Measurements from ENCODE around the gene PEAK3. TPM values are rescaled to one million over a fixed set of nuclear protein-coding genes. Genes with fewer than 3 reads are reported as not detected.
A peak's percentile ranks its signal among the peaks of the same experiment; 100 is the strongest.

Gene PEAK3
- total RNA-seq, 1 donor, result under 0.01 TPM

GRCh38 chr19:2234996-2235380 lies 47.0 kb downstream of the PEAK3 start:
- DNase-seq (ENCODE audit: low read depth), result no peak
- TF ChIP-seq CTCF (IDR thresholded peaks at IDR 0.05; ENCODE audit: insufficient read depth, low read depth, low read length), result no peak
- peak overlapping the region; percentile 80 for H3K4me3 ChIP-seq (ENCODE audit: low read depth, low read length)

GRCh38 chr19:2233601-2234280 lies 48.2 kb downstream of the PEAK3 start:
- no peak overlapping the region for H3K4me3 ChIP-seq (ENCODE audit: low read depth, low read length)
- DNase-seq (ENCODE audit: low read depth), result no peak
- no peak for TF ChIP-seq CTCF (IDR thresholded peaks at IDR 0.05; ENCODE audit: insufficient read depth, low read depth, low read length)

- H3K4me3 ChIP-seq (ENCODE audit: low read depth, low read length), result no peak overlapping the region
- DNase-seq (ENCODE audit: low read depth), result no peak
- no peak for TF ChIP-seq CTCF (IDR thresholded peaks at IDR 0.05; ENCODE audit: insufficient read depth, low read depth, low read length)
These were observed 49.5 kb downstream of the PEAK3 start for GRCh38 chr19:2232286-2233151.

GRCh38 chr19:2231621-2232221 lies 50.3 kb downstream of the PEAK3 start:
- no peak for TF ChIP-seq CTCF (IDR thresholded peaks at IDR 0.05; ENCODE audit: insufficient read depth, low read depth, low read length)
- no peak overlapping the region for H3K4me3 ChIP-seq (ENCODE audit: low read depth, low read length)
- no peak for DNase-seq (ENCODE audit: low read depth)

- no peak overlapping the region for H3K4me3 ChIP-seq (ENCODE audit: low read depth, low read length)
These were observed 51.0 kb downstream of the PEAK3 start for GRCh38 chr19:2230807-2231533.

More at GRCh38 chr19:2230807-2231533, 51.0 kb downstream of the PEAK3 start:
- TF ChIP-seq CTCF (IDR thresholded peaks at IDR 0.05; ENCODE audit: insufficient read depth, low read depth, low read length), result no peak
- no peak for DNase-seq (ENCODE audit: low read depth)
